GM18519 (cell line): ENCODE data around the gene CBY3.
"Not testable (repeated sequence)": the region's sequence is repeated elsewhere in the genome, so short reads cannot be mapped to it uniquely, and the experiment has no call there.

ENCODE experiments used
- ATAC-seq: cut with Tn5 transposase; IDR thresholded peaks from one replicate; pipeline ENCODE4 v1.9.1; 2021; ENCODE audit warnings: mild to moderate bottlenecking, moderate library complexity; ENCODE audit not compliant: unreplicated experiment, low FRiP score

Gene CBY3

GRCh38 chr5:179678223-179679013 lies 2.4 kb downstream of the CBY3 start:
- peak; percentile 90 for ATAC-seq

DNA sequence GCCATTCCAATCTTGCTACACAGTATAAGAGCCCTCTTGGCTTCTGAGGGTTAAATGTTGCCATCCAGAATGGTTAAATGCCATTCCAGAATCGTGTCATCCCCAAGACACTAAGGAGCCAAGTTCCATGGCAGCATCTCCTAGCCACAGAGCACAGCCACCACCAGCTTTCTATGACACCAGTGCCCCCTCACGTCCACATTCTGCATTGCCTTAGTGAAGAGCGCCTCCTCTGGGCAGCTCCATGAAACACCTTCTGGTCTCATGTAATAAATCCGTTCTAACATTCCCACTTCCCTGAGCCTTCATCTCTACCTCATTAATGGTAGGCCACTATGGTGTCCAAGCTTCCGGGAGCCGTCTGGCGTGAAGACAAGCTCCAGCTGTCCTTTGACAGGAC lies 12.4 kb downstream of the CBY3 start:
- no peak for ATAC-seq

- not testable (repeated sequence) for ATAC-seq
Measured at GRCh38 chr5:179661647-179662046, 19.2 kb downstream of the CBY3 start.

DNA sequence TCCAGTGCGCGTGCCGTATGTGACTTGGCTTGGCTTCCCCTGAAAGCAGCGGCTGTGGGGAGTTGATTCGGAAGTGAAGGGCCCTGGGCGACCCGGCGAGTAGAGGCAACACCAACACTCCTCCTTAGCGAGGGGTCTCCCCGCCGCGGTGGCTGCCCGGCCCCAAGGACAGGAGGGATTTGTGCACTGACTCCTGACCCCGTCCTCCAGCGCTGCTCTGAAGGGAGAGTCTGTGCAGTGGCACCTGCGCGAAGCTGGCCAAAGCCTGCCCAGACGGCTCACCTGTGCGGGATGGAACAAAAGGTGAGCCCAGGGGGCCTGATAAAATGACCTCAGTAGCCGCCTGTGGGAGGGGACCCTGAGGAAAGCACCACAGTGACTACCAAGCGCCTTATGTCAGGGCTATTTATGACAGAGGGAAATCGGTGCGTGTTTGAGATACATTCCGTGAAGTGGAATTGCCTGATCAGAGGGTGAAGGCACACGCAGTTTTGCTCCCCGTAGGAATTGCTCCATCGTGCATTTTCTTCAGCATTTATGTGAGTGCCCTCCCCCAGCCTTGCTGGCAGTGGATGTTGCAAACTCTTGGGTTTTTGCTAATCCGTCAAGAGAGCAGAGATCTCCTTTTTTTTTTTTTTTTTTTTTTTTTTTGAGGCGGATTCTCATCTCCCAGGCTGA lies 22.5 kb downstream of the CBY3 start:
- ATAC-seq = peak; percentile 20

GRCh38 chr5:179657302-179658178 lies 23.3 kb downstream of the CBY3 start:
- ATAC-seq = peak; percentile 86

- not testable (repeated sequence) for ATAC-seq
Measured at GRCh38 chr5:179653135-179653534, 27.7 kb downstream of the CBY3 start.

GRCh38 chr5:179650245-179650644 lies 30.6 kb downstream of the CBY3 start:
- not testable (repeated sequence) for ATAC-seq

GRCh38 chr5:179649166-179649703 lies 31.6 kb downstream of the CBY3 start:
- not testable (repeated sequence) for ATAC-seq

DNA sequence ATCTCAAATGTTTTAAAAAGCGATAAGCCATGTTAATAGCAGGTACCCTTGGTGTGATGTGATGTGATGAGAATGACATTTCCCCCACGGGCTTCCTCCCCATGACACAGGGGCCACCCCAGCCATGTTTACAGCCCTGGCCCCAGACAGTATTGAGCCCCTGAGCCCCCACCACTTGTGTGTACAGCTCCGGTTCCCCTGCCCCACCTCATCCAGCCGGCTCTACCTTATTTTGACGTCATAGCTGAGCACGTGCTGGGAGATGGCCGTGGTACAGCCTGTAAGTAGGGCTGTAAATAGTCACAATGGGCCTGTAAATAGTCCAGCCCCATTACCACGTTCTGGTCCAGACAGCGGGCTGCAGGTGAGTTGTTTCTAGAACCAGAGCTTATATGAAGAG lies 32.4 kb downstream of the CBY3 start:
- no peak for ATAC-seq

- ATAC-seq = not testable (repeated sequence)
Measured at GRCh38 chr5:179644766-179645165, 36.1 kb downstream of the CBY3 start.

DNA sequence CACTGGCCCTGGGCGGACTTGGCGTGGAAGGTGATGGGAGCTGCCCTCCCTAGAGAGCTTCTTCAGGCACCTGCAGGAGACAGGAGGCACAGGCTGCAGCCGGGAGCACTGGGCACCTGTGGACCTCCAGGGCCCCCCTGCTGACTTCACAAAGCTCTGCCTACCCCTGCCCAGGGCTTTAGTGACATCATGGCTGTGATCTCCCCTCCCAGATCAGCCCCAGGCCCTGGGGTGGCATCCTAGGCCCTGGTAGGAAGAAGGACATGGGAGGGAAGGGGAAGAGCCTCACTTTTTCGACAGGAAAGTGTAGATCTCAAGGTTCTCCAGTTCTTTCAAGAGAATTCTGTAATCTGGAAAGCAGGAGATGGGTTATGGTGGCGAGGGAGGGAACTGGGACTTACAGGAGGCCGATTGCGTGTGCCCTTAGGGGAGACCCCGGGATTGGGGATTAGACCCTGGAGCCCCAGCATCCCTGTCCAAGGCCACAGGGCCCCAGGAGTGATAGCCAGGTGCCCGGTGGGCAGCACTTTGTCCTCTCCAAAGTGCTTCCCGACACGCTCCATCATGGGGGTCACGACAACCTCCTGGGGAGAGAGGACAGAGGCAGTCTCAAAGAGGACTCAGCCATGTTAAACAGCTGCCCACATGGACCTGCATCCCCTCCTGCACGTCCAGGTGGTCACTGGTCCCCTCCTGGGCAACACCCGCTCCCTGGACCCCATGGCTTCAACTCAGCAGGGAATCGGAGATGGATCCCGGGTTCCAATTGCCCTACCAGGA lies 37.5 kb downstream of the CBY3 start:
- not testable (repeated sequence) for ATAC-seq

DNA sequence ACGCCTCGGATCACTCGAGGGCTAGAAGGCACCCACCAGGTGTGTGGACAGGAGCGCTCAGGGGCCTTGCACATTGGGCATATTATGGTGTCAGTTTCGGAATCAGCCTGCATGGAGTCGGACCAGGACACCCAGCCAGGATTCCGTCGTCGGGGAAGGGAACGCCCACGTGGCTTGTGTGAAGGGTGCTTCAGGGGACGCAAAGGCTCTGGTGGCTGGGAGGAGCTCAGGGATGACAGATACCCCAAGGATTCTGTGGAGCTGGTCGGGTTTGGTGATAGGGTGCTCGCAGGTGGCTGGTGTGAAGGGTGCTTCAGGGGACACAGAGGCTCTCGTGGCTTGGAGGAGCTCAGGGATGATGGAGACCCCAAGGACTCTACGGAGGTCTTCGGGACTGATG lies 38.2 kb downstream of the CBY3 start:
- not testable (repeated sequence) for ATAC-seq

- ATAC-seq = not testable (repeated sequence)
Measured at GRCh38 chr5:179641745-179642144, 39.1 kb downstream of the CBY3 start.

- ATAC-seq = not testable (repeated sequence)
Measured at GRCh38 chr5:179639296-179639695, 41.5 kb downstream of the CBY3 start.

DNA sequence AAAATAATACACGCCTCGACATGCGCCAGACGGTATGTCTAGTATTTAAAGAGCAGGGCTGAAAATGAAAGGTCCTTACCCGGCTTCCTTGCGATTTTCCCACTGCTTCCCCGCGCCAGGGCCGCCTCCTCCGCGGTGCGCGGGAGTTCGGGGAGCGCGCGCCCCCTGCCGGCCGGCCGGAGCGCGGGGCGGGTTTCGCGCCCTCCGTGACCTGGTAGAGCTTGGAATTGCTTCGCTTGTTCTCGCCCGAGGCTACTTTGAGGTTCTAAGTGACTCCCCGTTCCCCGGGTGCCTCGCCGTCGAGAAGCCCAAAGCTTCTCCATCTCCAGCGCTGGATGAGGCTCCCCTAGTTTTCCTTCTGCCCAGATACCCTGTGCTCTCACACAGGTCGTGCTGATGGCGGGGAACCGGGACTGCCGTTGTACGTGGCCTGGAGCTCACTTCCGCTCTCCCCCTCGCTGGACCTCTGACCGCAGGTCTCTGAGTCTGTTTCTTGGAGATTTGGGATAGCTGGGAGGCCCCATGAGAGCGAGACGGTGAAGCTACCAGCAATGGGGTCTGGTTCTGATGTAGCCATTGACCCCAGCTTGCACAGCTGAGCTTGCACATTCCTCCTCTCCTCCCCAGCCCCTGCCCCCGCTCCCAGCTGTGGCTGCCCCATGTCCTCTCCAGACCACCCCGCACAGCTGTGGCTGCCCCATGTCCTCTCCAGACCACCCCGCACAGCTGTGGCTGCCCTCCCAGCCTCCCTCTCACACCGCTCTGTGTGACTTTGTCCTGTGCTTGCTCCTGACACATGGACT lies 46.3 kb downstream of the CBY3 start:
- peak; percentile 81 for ATAC-seq

DNA sequence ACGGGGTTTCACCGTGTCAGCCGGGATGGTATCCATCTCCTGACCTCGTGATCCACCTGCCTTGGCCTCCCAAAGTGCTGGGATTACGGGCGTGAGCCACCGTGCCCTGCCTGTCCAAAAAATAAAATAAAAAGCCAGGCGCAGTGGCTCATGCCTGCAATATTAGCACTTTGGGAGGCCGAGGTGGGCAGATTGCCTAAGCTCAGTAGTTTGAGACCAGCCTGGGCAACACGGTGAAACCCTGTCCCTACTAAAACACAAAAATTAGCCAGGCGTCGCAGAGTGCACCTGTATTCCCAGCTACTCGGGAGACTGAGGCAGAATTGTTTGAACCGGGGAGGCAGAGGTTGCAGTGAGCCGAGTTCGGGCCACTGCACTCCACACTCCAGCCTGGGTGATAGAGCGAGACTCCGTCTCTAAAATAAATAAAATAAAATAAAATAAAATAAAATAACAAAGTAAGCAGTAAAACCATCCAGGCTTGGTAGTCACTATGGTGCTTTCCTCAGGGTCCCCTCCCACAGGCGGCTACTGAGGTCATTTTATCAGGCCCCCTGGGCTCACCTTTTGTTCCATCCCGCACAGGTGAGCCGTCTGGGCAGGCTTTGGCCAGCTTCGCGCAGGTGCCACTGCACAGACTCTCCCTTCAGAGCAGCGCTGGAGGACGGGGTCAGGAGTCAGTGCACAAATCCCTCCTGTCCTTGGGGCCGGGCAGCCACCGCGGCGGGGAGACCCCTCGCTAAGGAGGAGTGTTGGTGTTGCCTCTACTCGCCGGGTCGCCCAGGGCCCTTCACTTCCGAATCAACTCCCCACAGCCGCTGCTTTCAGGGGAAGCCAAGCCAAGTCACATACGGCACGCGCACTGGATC lies 47.1 kb downstream of the CBY3 start:
- peak; percentile 31 for ATAC-seq
